KOPT-K1 (cell line): Measurements from ENCODE around the gene TMEM50A.
"Not testable (repeated sequence)": the region's sequence is repeated elsewhere in the genome, so short reads cannot be mapped to it uniquely, and the experiment has no call there.

Experiments
- H3K27ac ChIP-seq: fragments of 200-600 bp; sonication (generic); 2 replicates; pipeline ENCODE4 v1.5.1; 2016; ENCODE audit warnings: antibody characterized with exemption, mild to moderate bottlenecking, low read depth, low read length; ENCODE audit not compliant: poor library complexity, severe bottlenecking
- H3K36me3 ChIP-seq: fragments of 200-600 bp; sonication (generic); 2 replicates; pipeline ENCODE4 v1.5.1; 2017; ENCODE audit warnings: antibody characterized with exemption, mild to moderate bottlenecking, low read length, moderate library complexity; ENCODE audit not compliant: insufficient read depth
- H3K9me3 ChIP-seq: fragments of 200-600 bp; sonication (generic); 2 replicates; pipeline ENCODE4 v1.5.1; 2017; ENCODE audit warnings: antibody characterized with exemption, low read length, mild to moderate bottlenecking; ENCODE audit not compliant: insufficient read depth, poor library complexity, severe bottlenecking

Gene TMEM50A

GRCh38 chr1:25324407-25324806 is 13.7 kb upstream of the TMEM50A start:
- H3K27ac ChIP-seq, H3K36me3 ChIP-seq, H3K9me3 ChIP-seq: not testable (repeated sequence)

GRCh38 chr1:25327864-25328790 is 10.0 kb upstream of the TMEM50A start:
- H3K36me3 ChIP-seq, H3K9me3 ChIP-seq, H3K27ac ChIP-seq: not testable (repeated sequence)

- H3K36me3 ChIP-seq, H3K27ac ChIP-seq, H3K9me3 ChIP-seq: not testable (repeated sequence)
Measured at GRCh38 chr1:25328791-25329185, 9.3 kb upstream of the TMEM50A start.

GRCh38 chr1:25329336-25329735 is 8.8 kb upstream of the TMEM50A start:
- H3K27ac ChIP-seq, H3K36me3 ChIP-seq, H3K9me3 ChIP-seq: not testable (repeated sequence)

GRCh38 chr1:25329950-25330349 is 8.2 kb upstream of the TMEM50A start:
- peak overlapping the region; percentile 6 for H3K27ac ChIP-seq
- not testable (repeated sequence) for H3K9me3 ChIP-seq

GRCh38 chr1:25336922-25337354 is 1.2 kb upstream of the TMEM50A start:
- peaks cover 14% of the 10 kb centered on the region for H3K36me3 ChIP-seq
- peak overlapping the region; percentile 78 for H3K27ac ChIP-seq
- H3K9me3 ChIP-seq: not testable (repeated sequence)

More at GRCh38 chr1:25329950-25330349, 8.2 kb upstream of the TMEM50A start:
- not testable (repeated sequence) for H3K36me3 ChIP-seq

GRCh38 chr1:25337483-25338187 is 499 bp upstream of the TMEM50A start:
- not testable (repeated sequence) for H3K9me3 ChIP-seq
- H3K27ac ChIP-seq: peak overlapping the region; percentile 85
- H3K36me3 ChIP-seq: peaks cover 19% of the 10 kb centered on the region

- Histone ChIP-seq H3K27ac (peak overlapping the region; percentile 85), H3K36me3 (peaks cover 24% of the 10 kb centered on the region)
Measured at GRCh38 chr1:25338986-25339385, 852 bp downstream of the TMEM50A start.

GRCh38 chr1:25341746-25342145 is 3.6 kb downstream of the TMEM50A start:
- Histone ChIP-seq H3K27ac (no peak overlapping the region), H3K36me3 (peaks cover 49% of the 10 kb centered on the region), H3K9me3 (no peaks in the 10 kb centered on the region)

More at GRCh38 chr1:25338986-25339385, 852 bp downstream of the TMEM50A start:
- no peaks in the 10 kb centered on the region for H3K9me3 ChIP-seq

GRCh38 chr1:25342846-25343245 is 4.7 kb downstream of the TMEM50A start:
- H3K9me3 ChIP-seq: no peaks in the 10 kb centered on the region
- H3K27ac ChIP-seq: no peak overlapping the region
- H3K36me3 ChIP-seq: peaks cover 60% of the 10 kb centered on the region

- Histone ChIP-seq H3K36me3 (peaks cover 70% of the 10 kb centered on the region), H3K9me3 (no peaks in the 10 kb centered on the region), H3K27ac (no peak overlapping the region)
Measured at GRCh38 chr1:25343872-25344271, 5.7 kb downstream of the TMEM50A start.

GRCh38 chr1:25347556-25347955 is 9.4 kb downstream of the TMEM50A start:
- H3K9me3 ChIP-seq: no peaks in the 10 kb centered on the region
- H3K27ac ChIP-seq: no peak overlapping the region
- peaks cover 94% of the 10 kb centered on the region for H3K36me3 ChIP-seq

GRCh38 chr1:25349606-25350005 is 11.5 kb downstream of the TMEM50A start:
- Histone ChIP-seq H3K36me3 (peaks cover 90% of the 10 kb centered on the region), H3K9me3 (no peaks in the 10 kb centered on the region)

GRCh38 chr1:25355841-25356395 is 17.8 kb downstream of the TMEM50A start:
- peak overlapping the region; percentile 26 for H3K27ac ChIP-seq
- peaks cover 84% of the 10 kb centered on the region for H3K36me3 ChIP-seq
- no peaks in the 10 kb centered on the region for H3K9me3 ChIP-seq

More at GRCh38 chr1:25349606-25350005, 11.5 kb downstream of the TMEM50A start:
- H3K27ac ChIP-seq: no peak overlapping the region

GRCh38 chr1:25356441-25356840 is 18.3 kb downstream of the TMEM50A start:
- peak overlapping the region; percentile 26 for H3K27ac ChIP-seq

More at GRCh38 chr1:25356441-25356840, 18.3 kb downstream of the TMEM50A start:
- H3K9me3 ChIP-seq: no peaks in the 10 kb centered on the region
- H3K36me3 ChIP-seq: peaks cover 85% of the 10 kb centered on the region
